Superior temporal gyrus (tissue), 1 donor: ENCODE data around the gene LHFPL6.

Experiments used
- DNase-seq: peaks from one replicate; pipeline ENCODE4 v3.0.0-alpha.2; 2016; ENCODE audit errors: extremely low spot score

LHFPL6 gene

DNA sequence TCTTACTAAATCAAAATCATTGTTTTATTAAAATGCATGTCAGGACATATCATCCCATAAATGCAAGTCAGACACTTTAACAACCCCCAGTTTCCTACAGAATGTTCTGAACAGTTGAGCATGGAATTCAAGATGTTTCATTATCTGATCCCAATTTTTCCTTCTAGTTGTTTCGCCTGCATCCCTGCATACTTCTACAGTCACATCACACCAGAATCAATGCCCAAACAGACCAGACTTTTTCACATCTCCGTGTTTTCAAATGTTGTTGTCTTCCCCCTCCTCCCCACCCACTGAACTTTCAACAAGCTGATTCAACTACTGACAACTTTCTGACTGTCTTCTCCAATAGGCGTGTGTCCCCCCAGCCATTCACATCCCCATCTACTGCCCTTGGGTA lies 48.6 kb downstream of the LHFPL6 start:
- DNase-seq = no peak

DNA sequence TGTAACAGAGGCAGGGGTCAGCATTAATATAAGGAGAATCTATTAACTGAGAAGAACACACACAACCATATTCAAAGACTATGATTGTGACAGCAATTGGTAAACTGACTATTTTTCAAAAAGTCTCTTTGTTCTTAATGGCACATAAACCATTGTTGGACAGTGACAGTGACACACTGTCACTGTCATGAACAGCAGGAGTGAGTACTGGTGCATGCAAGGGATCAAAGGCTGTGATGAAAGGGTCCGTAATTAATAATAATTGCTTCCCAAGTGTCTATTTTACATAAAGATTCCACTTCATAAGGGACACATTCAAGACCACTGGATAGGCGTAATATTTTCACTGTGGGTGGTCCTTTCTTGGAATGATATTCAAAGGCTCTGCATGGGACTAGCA lies 50.7 kb downstream of the LHFPL6 start:
- peak; percentile 75 for DNase-seq

DNA sequence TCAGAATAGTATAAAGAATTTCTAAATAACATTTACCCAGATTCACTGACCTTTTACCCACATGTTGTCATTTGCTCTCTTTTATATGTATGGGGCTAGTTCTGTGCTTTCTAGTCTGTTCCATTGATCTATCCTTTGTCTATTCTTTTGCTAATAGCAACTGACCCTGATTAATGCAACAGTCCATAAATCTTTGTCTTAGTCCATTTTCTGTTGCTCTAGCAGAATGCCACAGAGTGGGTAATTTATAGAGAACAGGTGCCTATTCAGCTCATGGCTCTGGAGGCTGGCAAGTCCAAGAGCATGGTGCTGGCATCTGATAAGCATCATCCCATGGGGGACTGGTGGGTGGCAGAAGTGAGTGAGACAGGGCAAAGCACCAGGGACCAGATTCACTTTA lies 52.1 kb downstream of the LHFPL6 start:
- DNase-seq = no peak

GRCh38 chr13:39547108-39547507 lies 55.9 kb downstream of the LHFPL6 start:
- no peak for DNase-seq

DNA sequence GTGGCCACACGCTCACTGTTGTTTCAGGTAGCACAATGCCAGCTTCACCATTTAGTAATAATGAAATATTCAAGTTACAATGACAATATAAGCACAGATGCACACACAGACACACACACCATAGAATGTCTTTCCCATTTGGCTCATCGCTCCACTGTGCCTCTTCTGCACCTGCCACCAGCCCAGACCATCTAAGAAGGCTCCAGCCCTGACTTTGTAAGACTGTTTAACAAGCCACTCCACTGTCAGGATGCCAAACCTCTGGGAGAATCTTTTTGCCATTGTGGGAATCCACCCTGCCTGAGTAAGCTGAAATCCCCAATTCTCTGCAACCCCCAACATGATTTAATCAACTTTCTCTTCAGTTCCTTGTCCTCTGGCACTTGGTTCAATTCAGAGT lies 60.6 kb downstream of the LHFPL6 start:
- no peak for DNase-seq

DNA sequence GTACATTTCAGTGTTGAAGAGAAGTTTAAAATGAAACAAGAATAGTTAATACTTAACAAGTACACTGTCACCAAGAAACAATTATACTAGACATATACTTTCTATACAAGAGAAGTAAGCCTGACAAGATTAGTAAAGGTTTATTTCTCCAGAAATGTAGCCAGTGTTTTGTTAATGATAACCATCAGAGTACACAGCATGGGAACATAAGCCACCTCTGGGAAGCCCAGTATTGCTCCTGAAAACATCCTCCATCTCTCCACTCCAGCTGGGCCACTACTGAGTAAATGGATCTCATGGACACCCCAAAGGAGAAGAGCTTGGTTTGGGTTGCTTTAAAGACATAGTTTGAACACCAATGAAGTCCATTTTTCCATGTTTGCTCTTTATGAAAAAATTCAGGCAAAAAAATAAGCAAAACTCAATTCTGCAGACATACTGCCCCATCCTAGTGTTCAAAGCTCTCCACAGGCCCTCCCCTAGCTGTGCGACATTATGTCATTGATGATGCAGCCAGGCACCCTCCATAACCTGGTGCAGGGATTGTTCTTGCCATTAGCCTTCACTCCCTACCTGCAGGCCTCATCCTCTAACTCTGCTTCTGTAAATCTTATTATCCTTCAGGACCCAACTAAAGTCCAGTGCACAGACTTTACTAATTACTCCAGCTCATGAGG lies 61.9 kb downstream of the LHFPL6 start:
- no peak for DNase-seq

GRCh38 chr13:39538816-39539790 lies 63.9 kb downstream of the LHFPL6 start:
- DNase-seq = no peak

DNA sequence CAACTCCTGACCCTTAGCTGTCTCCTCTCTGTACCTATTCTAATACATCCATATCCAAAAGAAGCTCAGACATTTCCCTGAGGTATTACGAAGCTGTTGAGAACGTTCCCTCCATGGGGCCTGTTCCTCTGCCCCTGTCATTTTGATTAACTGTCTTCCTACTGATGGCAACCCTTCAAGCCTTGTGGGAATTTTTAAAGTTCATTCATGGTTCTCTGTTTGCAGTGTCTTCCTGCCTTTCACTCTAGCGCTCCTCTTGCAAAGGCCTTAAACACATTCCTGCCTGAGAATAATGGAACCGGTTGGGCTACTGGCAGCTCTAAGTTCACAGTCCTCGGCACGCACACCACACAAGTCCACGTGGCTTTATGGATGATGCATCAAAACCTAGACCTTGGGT lies 66.1 kb downstream of the LHFPL6 start:
- no peak for DNase-seq

DNA sequence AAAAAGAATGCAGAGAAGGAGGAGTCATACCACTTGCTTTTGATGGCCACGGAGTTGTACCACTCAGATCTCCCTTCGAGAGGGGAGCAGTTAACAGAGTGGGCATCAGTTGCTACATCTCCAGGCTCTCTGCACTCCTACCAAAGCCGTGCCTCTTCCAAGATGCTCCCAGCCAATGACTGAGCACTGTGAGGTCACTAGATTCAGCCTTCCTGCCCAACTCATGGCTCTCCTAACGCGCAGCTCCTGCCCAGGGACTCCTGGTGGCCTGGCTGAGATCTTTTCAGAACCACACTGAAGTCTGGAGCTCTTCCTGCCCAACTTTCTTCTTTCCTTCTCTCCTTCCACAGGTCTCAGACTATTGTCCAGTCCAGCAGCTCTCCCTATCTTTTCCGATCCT lies 66.7 kb downstream of the LHFPL6 start:
- no peak for DNase-seq

- DNase-seq = no peak
Measured at GRCh38 chr13:39533651-39534150, 69.3 kb downstream of the LHFPL6 start.

GRCh38 chr13:39531646-39532045 lies 71.3 kb downstream of the LHFPL6 start:
- DNase-seq = no peak

- no peak for DNase-seq
Measured at GRCh38 chr13:39530916-39531315, 72.1 kb downstream of the LHFPL6 start.

- DNase-seq = no peak
Measured at GRCh38 chr13:39528661-39528980, 74.4 kb downstream of the LHFPL6 start.

DNA sequence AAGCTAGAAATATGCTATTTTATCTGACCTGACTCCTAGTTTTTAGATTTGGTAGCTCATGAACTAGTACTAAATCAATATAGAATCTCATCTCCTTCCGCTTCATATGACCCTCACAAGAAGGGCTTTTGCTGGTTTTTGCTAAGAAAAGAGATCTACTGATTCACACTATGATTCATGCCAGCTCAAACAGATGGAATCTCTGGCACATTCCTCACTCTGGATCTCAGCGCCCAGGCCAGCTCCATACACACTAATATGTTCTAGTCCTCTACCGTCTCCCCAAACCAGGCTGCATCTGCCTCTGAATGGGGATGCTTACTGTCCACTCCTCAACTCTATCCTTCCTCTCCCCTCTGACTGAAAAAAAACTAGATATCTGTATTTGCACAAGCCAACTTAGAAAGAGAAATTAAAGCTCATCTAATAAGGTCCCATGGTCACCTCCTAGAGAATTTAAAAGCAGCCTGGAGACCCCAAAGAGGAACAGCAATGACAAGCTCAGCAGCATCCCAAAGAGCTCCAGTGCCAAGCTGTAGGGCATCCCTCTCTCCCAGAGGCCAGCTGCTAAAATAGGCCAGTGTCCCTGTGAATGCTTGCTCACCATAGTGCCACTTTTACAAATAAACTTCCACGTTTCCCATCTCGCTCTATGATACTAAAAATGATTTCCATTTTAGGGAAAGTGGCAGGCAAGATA lies 74.9 kb downstream of the LHFPL6 start:
- peak; percentile 75 for DNase-seq

DNA sequence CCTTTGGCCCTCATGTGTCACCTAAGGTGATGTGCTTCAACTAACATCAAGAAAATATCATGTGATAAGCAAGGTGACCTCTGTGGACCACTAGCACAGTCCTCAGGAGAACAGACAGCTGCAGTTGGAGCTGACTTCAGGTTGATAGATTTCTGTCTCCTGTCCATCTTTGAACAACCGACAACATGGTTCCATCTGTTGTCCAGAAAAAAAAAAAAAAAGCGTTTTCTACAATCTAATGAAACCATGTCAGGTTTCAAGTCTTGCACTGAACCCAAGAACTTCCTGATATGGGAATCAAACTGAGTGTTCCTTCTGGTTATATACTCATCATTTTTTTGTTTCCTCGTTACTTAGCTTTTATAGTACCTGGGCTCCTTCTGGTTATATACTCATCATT lies 75.7 kb downstream of the LHFPL6 start:
- no peak for DNase-seq

DNA sequence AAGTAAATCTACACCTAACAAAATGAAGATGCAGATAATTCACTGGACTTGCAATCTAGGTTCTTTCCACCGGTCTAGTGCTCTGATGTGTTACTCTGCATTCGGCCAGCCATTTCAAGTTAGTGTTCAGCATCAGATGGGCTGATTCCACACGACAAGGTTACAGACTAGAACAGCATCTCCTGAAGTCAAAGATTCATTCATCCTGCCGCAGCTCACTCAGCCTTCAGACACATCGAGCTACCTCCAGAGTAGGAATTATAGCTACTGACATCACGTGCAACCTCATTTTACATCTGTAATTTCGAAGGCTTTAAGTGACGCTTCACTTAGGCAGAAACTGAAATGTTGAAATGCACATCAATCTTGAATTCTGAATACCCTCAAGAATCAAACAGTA lies 76.5 kb downstream of the LHFPL6 start:
- DNase-seq = no peak

GRCh38 chr13:39525506-39525905 lies 77.5 kb downstream of the LHFPL6 start:
- DNase-seq = no peak

GRCh38 chr13:39524795-39525194 lies 78.2 kb downstream of the LHFPL6 start:
- no peak for DNase-seq

DNA sequence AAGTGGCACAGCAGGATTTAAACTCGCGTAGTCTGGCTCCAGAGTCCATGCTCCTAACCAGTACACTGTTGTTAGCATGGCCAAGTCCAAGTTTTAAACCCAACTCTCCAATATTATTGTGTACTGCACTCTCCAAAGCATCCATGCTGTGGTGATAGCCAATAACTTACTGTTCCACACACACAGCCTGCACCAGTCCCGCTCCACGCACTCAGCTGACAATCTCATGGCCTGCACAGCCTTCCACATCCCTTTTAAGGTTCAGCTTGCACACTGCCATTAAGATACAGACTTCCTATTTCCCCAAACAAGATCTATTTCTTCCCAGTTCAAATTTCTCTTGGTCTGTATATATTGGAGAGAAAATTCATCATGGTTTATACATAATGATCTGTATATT lies 80.7 kb downstream of the LHFPL6 start:
- DNase-seq = no peak

GRCh38 chr13:39521701-39522100 lies 81.3 kb downstream of the LHFPL6 start:
- no peak for DNase-seq

GRCh38 chr13:39516096-39516495 lies 86.9 kb downstream of the LHFPL6 start:
- DNase-seq = no peak

- DNase-seq = no peak
Measured at GRCh38 chr13:39515224-39515714, 87.7 kb downstream of the LHFPL6 start.
